K562 (cell line): ENCODE data around the gene IGSF21. TPM values are rescaled to one million over a fixed set of nuclear protein-coding genes. Genes with fewer than 3 reads are reported as not detected.

ENCODE experiments used
- YBX1 ChIP-seq: fragments of 450-650 bp; IDR thresholded peaks from 2 replicates; pipeline ENCODE4 v1.7.1; 2016; ENCODE audit warnings: mild to moderate bottlenecking
- ZBTB40 ChIP-seq, 2 experiments: fragments of 450-650 bp in 1 of 2; sonication (generic) in 1 of 2; formaldehyde crosslinking in 1 of 2; IDR thresholded peaks; 2 replicates each; pipeline versions ENCODE4 v1.7.1 to v1.9.0; 2016 to 2022; ENCODE audit warnings: inconsistent platforms in 1 of 2, mild to moderate bottlenecking in 1 of 2, missing genetic modification reagents in 1 of 2
- polyA plus RNA-seq, 8 experiments: library from polyadenylated mRNA; depleted of rRNA in 4 of 8; stranded (reverse) in 5 of 8; unstranded in 3 of 8; fragments of >200 nt; fragmentation: Nextera tagmentation in 2 of 8; fragmentation: Illumina TruSeq in 1 of 8; extraction: Ambion mirVana in 2 of 8; extraction: Trizol in 1 of 8; gene quantifications; 2 replicates each; pipeline versions ENCODE4 v1.2.1 to v1.2.3, GENCODE V29; 2011 to 2014; ENCODE audit warnings: inconsistent platforms in 1 of 8, missing spikeins in 1 of 8
- total RNA-seq, 7 experiments: library from RNA; depleted of rRNA in 6 of 7; stranded (reverse); fragments of >200 nt in 6 of 7; fragmentation: Illumina TruSeq in 2 of 7; extraction: Trizol in 2 of 7; gene quantifications; 2 replicates each; pipeline versions ENCODE4 v1.2.1 to v1.2.3, GENCODE V29; 2011 to 2021; ENCODE audit warnings: low replicate concordance in 1 of 7

The IGSF21 gene
- total and polyA plus RNA-seq, 9 of the 15 experiments (the other 6 are each of a cell fraction or from before 2014, with no cell fraction given): not detected

- no peak for TF ChIP-seq ZBTB40 (IDR thresholded peaks at IDR 0.05)
- no peak for TF ChIP-seq ZBTB40 (CRISPR knock-in tag; IDR thresholded peaks at IDR 0.05)
- TF ChIP-seq YBX1: no peak
Observed at GRCh38 chr1:18336801-18337200, 229.2 kb downstream of the IGSF21 start (continued).
